ENCODE data around the gene FYCO1.

- no peak for TF ChIP-seq CTCF (conservative IDR thresholded peaks at IDR 0.05; ENCODE audit: low read length)
- TF ChIP-seq EZH2phosphoT487 (IDR thresholded peaks at IDR 0.05; ENCODE audit: borderline replicate concordance, low read depth, low read length), result no peak
Measured at GRCh38 chr3:45992821-45993221, 2.8 kb downstream of the FYCO1 start.

All from OCI-LY7 (cell line).